Inferior parietal cortex (tissue), 1 donor: ENCODE measurements around the gene FGFR3.

ENCODE experiments used
- DNase-seq: peaks from one replicate; pipeline ENCODE4 v3.0.0-alpha.2; 2016; ENCODE audit errors: extremely low spot score

The FGFR3 gene

DNA sequence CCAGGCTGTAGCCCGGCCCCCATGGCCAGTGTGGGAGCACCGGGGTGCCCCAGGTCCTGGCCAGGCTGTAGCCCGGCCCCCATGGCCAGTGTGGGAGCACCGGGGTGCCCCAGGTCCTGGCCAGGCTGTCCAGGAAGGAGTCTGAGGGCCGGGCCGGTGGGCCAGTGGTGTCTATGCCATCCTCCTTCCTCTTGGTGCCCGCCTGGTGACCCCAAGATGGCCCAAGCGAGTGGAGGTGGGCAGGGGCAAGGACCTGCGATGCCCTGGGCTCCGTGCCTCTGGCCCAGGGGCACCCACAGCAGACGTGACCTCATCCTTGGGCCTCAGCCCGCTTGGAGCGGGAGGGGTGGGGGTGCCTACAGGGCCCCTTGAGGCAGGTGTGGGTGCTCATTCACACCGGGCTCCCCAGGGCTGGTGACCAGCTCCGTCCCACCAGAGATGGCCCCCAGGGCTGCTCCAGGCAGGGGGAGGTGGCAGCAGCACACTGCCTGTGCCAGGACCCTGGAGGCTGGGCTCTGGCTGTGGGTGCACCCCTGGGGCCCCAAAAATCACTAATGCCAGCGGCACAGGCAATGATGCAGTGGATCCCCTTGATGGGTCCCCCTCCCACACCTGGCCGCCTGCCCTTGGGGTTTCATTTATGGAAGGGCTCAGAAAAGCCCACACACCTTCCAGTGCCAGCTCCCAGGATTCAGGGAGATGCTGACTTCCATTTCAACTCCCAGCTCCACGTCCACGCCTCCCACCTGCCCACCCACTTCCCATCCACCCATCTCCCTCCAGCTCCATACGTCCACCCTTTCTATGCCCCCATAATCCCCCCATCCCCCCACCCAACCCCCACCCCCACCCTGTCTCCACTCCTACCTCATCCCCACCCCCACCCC lies 36.0 kb upstream of the FGFR3 start:
- DNase-seq = no peak

GRCh38 chr4:1757836-1758235 lies 35.3 kb upstream of the FGFR3 start:
- DNase-seq = no peak

GRCh38 chr4:1758306-1759121 lies 34.6 kb upstream of the FGFR3 start:
- no peak for DNase-seq

GRCh38 chr4:1759170-1759817 lies 33.8 kb upstream of the FGFR3 start:
- no peak for DNase-seq

DNA sequence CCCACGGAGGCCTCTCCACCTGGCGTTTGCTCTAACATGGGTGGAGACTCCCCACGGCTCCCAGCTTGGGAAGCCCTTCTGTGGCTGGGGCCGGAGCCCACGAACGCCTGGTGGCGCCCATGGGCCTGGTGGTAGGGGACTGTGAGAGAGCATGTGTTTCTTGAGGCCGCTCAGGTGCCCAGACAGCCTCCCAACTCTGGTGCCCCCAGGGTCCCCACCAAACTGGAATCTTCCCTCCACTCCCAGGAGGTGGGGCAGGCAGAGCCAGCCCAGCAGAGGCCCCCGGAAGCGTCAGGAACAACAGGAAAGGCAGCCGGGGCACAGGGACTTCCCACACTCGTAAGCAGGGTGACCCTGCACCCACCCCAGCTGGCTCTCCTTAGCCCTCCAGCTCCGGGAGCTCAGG lies 33.3 kb upstream of the FGFR3 start:
- no peak for DNase-seq

GRCh38 chr4:1760521-1761071 lies 32.5 kb upstream of the FGFR3 start:
- no peak for DNase-seq

GRCh38 chr4:1761130-1761689 lies 31.9 kb upstream of the FGFR3 start:
- DNase-seq = no peak

- no peak for DNase-seq
Observed at GRCh38 chr4:1762264-1763010, 30.7 kb upstream of the FGFR3 start.

GRCh38 chr4:1763070-1763549 lies 30.0 kb upstream of the FGFR3 start:
- no peak for DNase-seq

DNA sequence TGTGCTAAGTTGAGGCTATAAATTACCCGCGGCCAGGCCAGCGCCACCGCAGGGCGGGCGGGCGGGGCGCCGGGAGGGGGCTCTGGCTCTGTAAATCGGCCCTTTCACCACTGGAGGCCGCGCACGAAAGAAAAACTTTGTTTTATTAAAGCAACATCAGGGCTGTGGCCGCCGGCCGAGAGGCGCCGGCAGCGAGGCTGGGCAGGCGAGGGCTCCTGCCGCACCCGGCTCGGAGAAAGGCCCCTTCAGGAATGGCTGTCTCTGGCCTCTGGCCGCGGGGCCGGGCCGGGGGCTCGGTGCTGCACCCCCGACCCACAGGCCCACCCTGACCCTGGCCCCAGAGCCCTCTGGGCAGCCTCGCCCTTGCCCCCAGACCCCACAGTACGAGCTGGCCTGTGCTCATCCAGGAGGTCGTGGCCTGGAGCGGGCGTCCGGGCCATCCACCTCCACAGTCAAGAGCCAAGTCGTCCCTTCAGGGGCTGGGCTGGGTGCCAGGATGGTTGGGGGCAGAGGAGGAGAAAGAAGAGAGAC lies 29.5 kb upstream of the FGFR3 start:
- DNase-seq = peak; percentile 30

DNA sequence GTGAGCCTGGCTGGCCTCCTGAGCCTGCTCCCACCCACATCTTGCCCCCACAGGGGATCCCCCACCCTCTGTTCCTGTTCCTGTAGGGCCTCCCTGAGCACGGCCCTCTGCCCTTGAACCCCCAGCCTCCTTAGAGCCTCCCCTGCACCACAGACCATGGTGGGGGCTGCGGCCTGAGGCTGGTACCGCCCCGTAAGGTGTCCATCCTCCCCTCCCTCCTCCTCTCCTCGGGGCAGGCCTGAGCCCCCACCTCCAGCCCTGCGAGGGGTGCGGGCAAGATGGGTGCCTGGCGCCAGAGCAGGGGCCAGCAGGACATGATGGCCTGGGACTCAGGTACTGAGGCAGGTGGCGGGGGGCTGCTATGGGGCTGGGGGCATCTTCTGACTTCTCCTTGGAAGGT lies 28.4 kb upstream of the FGFR3 start:
- DNase-seq = no peak

DNA sequence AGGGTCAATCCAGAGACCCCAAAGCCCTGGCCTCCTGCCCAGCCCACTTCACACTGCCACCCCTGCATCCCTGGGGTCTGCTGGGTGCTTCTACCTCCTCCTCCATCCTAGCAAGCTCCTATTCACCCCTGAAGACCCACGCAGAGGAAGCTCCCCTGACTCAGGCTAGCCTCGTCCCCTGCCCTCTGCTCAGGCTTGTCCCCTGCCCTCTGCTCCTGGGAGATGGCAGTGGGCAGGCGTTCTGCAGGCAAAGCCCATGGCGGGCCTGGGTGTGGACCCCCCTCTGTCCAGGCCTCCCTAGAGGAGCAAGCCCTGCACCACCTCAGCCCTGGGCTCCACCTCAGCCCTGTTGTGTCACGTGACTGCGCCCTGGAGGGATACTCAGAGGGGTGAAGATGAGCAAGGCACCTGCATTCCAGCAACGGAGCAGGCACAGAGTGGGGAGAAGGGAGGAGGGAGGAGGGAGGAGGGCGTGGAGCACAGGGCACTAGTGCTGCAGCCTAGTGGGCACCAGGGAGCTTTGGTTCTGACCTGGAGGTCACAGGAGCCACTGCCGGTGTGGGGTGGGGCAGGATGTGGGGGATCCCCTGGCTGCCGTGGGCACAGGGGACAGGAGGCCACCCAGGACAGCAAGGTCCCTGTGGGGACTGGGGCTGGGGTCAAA lies 27.6 kb upstream of the FGFR3 start:
- DNase-seq = no peak

GRCh38 chr4:1766106-1767060 lies 26.7 kb upstream of the FGFR3 start:
- no peak for DNase-seq

DNA sequence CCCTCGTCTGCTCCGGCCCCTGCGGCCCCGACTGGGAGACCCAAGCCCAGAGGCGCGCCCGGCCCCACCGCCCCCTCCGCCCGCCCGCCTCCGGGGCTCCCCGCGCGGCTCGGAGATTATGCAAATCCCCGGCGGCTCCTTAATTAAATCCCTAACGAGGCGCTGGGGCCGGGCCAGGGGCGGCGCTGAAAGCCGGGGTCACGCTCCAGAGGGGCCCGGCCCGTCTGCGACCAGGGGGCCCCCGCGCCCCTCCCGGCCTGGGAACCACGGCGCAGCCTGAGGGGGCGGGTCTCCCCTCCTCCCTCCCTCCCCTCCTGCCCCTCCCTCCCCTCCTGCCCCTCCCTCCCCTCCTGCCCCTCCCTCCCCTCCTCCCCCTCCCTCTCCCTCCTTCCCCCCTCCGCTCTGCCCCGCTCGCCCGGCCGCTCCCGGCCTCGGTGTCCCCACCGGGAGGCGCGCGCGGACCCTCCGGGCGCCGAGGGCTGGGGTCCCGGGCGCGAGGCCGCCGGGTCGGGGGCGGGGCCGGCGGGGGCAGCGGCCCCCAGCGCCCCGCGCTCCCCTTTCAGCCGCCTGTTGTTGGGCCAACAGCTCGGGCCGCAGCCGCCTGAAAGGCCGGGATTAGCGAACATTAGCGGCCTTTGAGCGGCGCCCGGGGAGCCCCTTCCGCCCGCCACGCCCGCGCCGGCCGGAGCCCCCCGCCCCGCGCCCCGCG lies 25.9 kb upstream of the FGFR3 start:
- no peak for DNase-seq

- no peak for DNase-seq
Observed at GRCh38 chr4:1767770-1768366, 25.2 kb upstream of the FGFR3 start.

- no peak for DNase-seq
Observed at GRCh38 chr4:1768367-1769034, 24.6 kb upstream of the FGFR3 start.

- DNase-seq = no peak
Observed at GRCh38 chr4:1769692-1770091, 23.4 kb upstream of the FGFR3 start.
